IPS-20b (cell line): Measurements from ENCODE around the gene CNGB1.

Source experiments
- H3K27ac ChIP-seq: one replicate; pipeline ENCODE4 v1.5.1; 2013; ENCODE audit warnings: low read length
- H3K27me3 ChIP-seq: 2 replicates; pipeline ENCODE4 v1.6.1; 2013; ENCODE audit warnings: mild to moderate bottlenecking, low read length, inconsistent platforms; ENCODE audit not compliant: insufficient read depth
- H3K36me3 ChIP-seq: 2 replicates; pipeline ENCODE4 v1.6.1; 2013; ENCODE audit warnings: low read depth, mild to moderate bottlenecking, inconsistent platforms, low read length, moderate library complexity; ENCODE audit not compliant: insufficient read depth
- H3K4me1 ChIP-seq: 2 replicates; pipeline ENCODE4 v1.6.1; 2013; ENCODE audit warnings: mild to moderate bottlenecking, control low read depth, inconsistent platforms, low read length, moderate library complexity; ENCODE audit not compliant: insufficient read depth
- H3K4me3 ChIP-seq: 2 replicates; pipeline ENCODE4 v1.5.1; 2013; ENCODE audit warnings: mild to moderate bottlenecking, low read length, inconsistent platforms
- H3K9ac ChIP-seq: 2 replicates; pipeline ENCODE4 v1.6.1; 2013; ENCODE audit warnings: low read depth, mild to moderate bottlenecking, inconsistent platforms, low read length, moderate library complexity
- H3K9me3 ChIP-seq: 2 replicates; pipeline ENCODE4 v1.6.1; 2013; ENCODE audit warnings: mild to moderate bottlenecking, low read depth, low read length, inconsistent platforms; ENCODE audit not compliant: insufficient read depth

Gene CNGB1

DNA sequence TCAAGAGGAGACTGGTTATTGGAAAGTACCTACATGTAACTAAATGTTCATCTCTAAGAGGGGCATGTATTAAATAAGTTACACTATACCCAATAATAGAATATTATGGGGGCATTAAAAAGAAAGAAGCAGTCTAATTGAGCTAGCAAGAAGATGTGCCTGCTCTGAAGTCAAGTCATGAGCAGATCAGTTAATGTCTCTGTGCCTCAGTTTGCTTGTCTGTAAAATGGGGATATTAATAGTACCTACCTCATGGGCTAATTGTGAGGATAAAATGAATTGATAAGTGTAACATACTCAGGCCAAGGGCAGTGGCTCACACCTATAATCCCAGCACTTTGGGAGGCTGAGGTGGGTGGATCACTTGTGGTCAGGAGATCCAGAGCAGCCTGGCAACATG lies 3.0 kb downstream of the CNGB1 start:
- H3K4me3 ChIP-seq = no peak overlapping the region
- no peaks in the 10 kb centered on the region for H3K4me1 ChIP-seq
- no peaks in the 10 kb centered on the region for H3K36me3 ChIP-seq
- no peak overlapping the region for H3K27ac ChIP-seq
- H3K27me3 ChIP-seq = no peaks in the 10 kb centered on the region
- no peak overlapping the region for H3K9ac ChIP-seq
- no peaks in the 10 kb centered on the region for H3K9me3 ChIP-seq

DNA sequence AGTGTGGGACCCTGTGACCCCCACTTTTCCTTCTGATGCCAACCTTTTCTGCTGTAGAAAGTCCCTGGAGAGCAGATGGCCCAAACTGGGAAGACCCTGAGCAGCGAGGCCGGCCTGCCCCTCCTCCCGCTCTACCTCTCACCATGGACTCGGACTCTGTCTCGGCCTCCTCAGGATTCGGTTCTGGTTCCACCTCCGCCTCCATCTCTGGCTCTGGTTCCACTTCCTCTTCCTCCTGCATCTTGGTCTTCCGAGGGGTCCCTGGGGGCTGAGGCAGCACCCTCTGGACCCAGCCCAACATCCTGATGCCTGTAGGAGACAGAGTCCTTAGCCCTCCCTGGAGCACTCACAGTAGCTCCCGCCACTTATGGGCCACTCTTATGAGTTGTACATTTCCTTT lies 3.9 kb downstream of the CNGB1 start:
- no peak overlapping the region for H3K9ac ChIP-seq
- H3K36me3 ChIP-seq = no peaks in the 10 kb centered on the region
- H3K9me3 ChIP-seq = no peaks in the 10 kb centered on the region
- H3K4me1 ChIP-seq = no peaks in the 10 kb centered on the region
- no peaks in the 10 kb centered on the region for H3K27me3 ChIP-seq
- no peak overlapping the region for H3K27ac ChIP-seq
- H3K4me3 ChIP-seq = no peak overlapping the region

DNA sequence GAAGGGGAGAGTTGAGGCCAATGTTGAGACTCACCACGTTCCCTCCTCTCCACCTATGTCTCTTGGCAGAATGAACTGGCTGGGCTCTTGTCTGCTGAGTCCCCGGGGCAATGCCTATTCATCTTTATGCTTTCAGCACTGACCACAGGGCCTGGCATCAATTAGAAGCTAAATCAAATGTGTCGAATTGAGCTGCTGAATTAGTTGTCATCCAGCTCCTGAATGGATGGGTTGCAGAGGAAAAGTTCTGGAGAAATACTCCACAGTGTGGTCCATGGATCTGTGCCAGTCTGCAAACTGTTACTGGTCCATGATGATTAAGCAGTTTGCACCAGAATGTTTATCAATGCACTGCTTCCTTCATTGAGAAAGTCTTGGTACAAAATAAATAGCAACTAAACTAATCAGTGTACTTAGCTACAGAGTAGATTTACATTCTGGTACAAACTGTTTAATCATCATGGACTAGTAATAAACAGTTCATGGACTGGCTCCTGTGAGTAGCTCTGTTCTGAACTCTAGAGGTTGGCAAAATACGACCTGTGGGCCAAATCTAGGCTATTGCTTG lies 4.6 kb downstream of the CNGB1 start:
- Histone ChIP-seq H3K27ac (no peak overlapping the region), H3K9ac (no peak overlapping the region), H3K4me1 (no peaks in the 10 kb centered on the region), H3K36me3 (no peaks in the 10 kb centered on the region), H3K27me3 (no peaks in the 10 kb centered on the region), H3K9me3 (no peaks in the 10 kb centered on the region), H3K4me3 (no peak overlapping the region)

DNA sequence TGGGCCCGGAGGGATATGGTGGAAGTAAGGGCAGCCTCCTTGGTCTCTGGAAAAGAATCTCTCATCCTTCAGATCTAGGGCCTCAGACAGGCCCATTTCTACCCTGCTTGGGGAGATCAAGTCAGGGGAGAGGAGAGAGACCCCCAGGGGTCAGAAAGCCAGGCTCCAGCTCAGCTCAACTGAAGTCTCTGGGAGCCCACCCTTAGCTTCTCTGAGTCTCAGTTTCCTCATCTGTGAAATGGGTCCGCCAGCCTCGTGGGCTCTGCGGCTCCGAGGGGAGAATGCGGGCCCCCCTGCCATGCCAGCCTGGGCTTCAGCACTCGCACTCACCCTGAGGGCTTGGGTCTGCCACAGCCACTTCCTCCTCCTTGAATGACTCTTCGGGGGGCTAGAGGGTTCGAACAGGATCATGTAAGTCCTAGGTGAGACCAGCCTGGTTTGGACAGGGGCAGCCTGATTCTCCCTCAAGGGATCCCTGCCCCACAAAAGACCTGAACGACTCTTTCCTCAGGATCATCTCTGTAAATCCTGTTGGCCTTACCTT lies 6.7 kb downstream of the CNGB1 start:
- Histone ChIP-seq H3K9ac (no peak overlapping the region), H3K4me1 (no peaks in the 10 kb centered on the region), H3K27me3 (no peaks in the 10 kb centered on the region), H3K9me3 (no peaks in the 10 kb centered on the region), H3K4me3 (no peak overlapping the region), H3K27ac (no peak overlapping the region), H3K36me3 (no peaks in the 10 kb centered on the region)

DNA sequence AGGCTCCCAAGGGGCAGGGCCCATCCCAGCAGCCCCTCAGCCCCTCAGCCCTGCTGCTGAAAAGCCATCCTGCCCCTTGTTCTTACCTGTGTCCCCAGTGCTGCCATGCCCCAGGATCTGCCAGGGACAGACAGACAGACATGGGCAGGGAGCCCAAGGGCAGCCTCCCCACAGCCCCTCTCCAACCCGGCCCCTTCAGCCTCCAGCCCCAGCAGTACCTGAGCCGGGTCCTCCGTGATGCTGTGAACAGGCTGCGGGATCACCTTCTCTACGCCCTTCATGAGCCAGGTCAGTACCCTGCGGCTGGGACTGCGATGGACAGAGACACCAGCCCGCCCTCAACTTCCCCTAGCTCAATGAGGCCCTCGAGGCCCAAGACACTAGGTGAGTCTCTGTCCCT lies 8.2 kb downstream of the CNGB1 start:
- no peak overlapping the region for H3K27ac ChIP-seq
- no peak overlapping the region for H3K9ac ChIP-seq
- no peaks in the 10 kb centered on the region for H3K36me3 ChIP-seq
- no peaks in the 10 kb centered on the region for H3K27me3 ChIP-seq
- H3K4me3 ChIP-seq = no peak overlapping the region
- H3K4me1 ChIP-seq = no peaks in the 10 kb centered on the region
- no peaks in the 10 kb centered on the region for H3K9me3 ChIP-seq

GRCh38 chr16:57962046-57962445 lies 8.9 kb downstream of the CNGB1 start:
- H3K36me3 ChIP-seq = no peaks in the 10 kb centered on the region
- H3K4me1 ChIP-seq = no peaks in the 10 kb centered on the region; the same call in 1 of the 2 replicates
- no peak overlapping the region for H3K9ac ChIP-seq
- H3K27ac ChIP-seq = no peak overlapping the region
- no peaks in the 10 kb centered on the region for H3K27me3 ChIP-seq
- no peak overlapping the region for H3K4me3 ChIP-seq
- no peaks in the 10 kb centered on the region for H3K9me3 ChIP-seq

- Histone ChIP-seq H3K4me1 (no peaks in the 10 kb centered on the region; the same call in 1 of the 2 replicates), H3K9me3 (no peaks in the 10 kb centered on the region), H3K27me3 (no peaks in the 10 kb centered on the region), H3K36me3 (no peaks in the 10 kb centered on the region), H3K27ac (no peak overlapping the region), H3K4me3 (no peak overlapping the region), H3K9ac (no peak overlapping the region)
These were observed 9.4 kb downstream of the CNGB1 start for GRCh38 chr16:57961538-57961937.

- Histone ChIP-seq H3K27ac (no peak overlapping the region), H3K4me1 (no peaks in the 10 kb centered on the region; the same call in 1 of the 2 replicates), H3K9ac (no peak overlapping the region), H3K36me3 (no peaks in the 10 kb centered on the region), H3K27me3 (no peaks in the 10 kb centered on the region), H3K9me3 (no peaks in the 10 kb centered on the region), H3K4me3 (no peak overlapping the region)
These were observed 10.0 kb downstream of the CNGB1 start for GRCh38 chr16:57960826-57961472.

GRCh38 chr16:57960310-57960709 lies 10.6 kb downstream of the CNGB1 start:
- no peaks in the 10 kb centered on the region for H3K27me3 ChIP-seq

GRCh38 chr16:57959804-57960203 lies 11.1 kb downstream of the CNGB1 start:
- Histone ChIP-seq H3K4me1 (no peaks in the 10 kb centered on the region; the same call in 1 of the 2 replicates), H3K27me3 (no peaks in the 10 kb centered on the region), H3K27ac (no peak overlapping the region), H3K9ac (no peak overlapping the region), H3K9me3 (no peaks in the 10 kb centered on the region), H3K36me3 (no peaks in the 10 kb centered on the region), H3K4me3 (no peak overlapping the region)

More at GRCh38 chr16:57960310-57960709, 10.6 kb downstream of the CNGB1 start:
- H3K36me3 ChIP-seq = no peaks in the 10 kb centered on the region
- H3K9me3 ChIP-seq = no peaks in the 10 kb centered on the region
- no peak overlapping the region for H3K9ac ChIP-seq
- no peak overlapping the region for H3K4me3 ChIP-seq
- no peak overlapping the region for H3K27ac ChIP-seq
- H3K4me1 ChIP-seq = no peaks in the 10 kb centered on the region; the same call in 1 of the 2 replicates

GRCh38 chr16:57959121-57959520 lies 11.8 kb downstream of the CNGB1 start:
- no peaks in the 10 kb centered on the region for H3K27me3 ChIP-seq
- H3K27ac ChIP-seq = no peak overlapping the region
- no peaks in the 10 kb centered on the region for H3K9me3 ChIP-seq
- H3K4me1 ChIP-seq = no peaks in the 10 kb centered on the region; the same call in 1 of the 2 replicates
- H3K9ac ChIP-seq = no peak overlapping the region
- no peaks in the 10 kb centered on the region for H3K36me3 ChIP-seq
- no peak overlapping the region for H3K4me3 ChIP-seq

DNA sequence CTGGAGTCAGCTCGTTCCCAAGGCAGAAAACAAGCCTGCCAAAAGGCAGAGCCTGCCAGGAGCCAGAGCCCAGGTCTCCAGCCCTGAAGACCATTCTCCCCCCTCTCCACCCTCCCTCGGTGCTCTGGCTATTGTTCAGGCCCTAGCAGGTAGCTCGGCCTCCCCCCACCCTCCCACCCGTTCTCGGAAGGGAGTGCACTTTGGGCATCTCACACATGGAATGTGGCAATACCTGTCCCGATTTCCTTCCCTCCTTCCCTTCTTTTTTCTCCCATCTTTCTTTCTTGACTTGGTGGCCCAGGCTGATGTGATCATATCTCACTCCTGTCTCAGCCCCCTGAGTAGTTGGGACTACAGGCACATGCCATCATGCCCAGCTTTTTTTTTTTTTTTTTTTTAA lies 12.4 kb downstream of the CNGB1 start:
- Histone ChIP-seq H3K27ac (no peak overlapping the region), H3K4me1 (no peaks in the 10 kb centered on the region; the same call in 1 of the 2 replicates), H3K9me3 (no peaks in the 10 kb centered on the region), H3K27me3 (no peaks in the 10 kb centered on the region), H3K9ac (no peak overlapping the region), H3K4me3 (no peak overlapping the region), H3K36me3 (no peaks in the 10 kb centered on the region)
